IMR-90 (cell line): ENCODE measurements around the gene ATP1A2. TPM values are rescaled to one million over a fixed set of nuclear protein-coding genes. Genes with fewer than 3 reads are reported as not detected.

ENCODE experiments used
- ATAC-seq: fragments of 200-7000 bp; cut with Tn5 transposase; 2 replicates; pipeline ENCODE4 v1.9.1; 2020; ENCODE audit warnings: low read depth, mild to moderate bottlenecking, moderate library complexity
- BruUV-seq: library from RNA; stranded (reverse); fragments of 400-500 nt; replicated peaks from 2 replicates; lab custom pipeline; 2021; lab: Mats Ljungman, UMichigan
- CTCF ChIA-PET: fragments of 300-600 bp; formaldehyde crosslinking; extraction: SDS; loops from one replicate; lab custom pipeline; 2021; ENCODE audit warnings: antibody characterized with exemption; lab: Yijun Ruan, JAX
- POLR2A ChIA-PET: fragments of 300-600 bp; sonication (Branson Sonifier 250); formaldehyde crosslinking; loops from one replicate; lab custom pipeline; 2022; ENCODE audit warnings: antibody characterized with exemption; ENCODE audit not compliant: unreplicated experiment; lab: Charles Lee
- DNase-seq: peaks from one replicate; pipeline ENCODE4 v3.0.0; 2013
- H2AFZ ChIP-seq: replicated peaks from 2 replicates; pipeline ENCODE3; 2013; ENCODE audit warnings: low read length, mild to moderate bottlenecking; ENCODE audit not compliant: poor library complexity
- H2AK5ac ChIP-seq: 2 replicates; pipeline ENCODE4 v1.6.1; 2013; ENCODE audit warnings: low read depth, low read length, inconsistent platforms
- H2AK9ac ChIP-seq: replicated peaks from 2 replicates; pipeline ENCODE3; 2013; ENCODE audit warnings: mild to moderate bottlenecking, low read depth, low read length, moderate library complexity; ENCODE audit not compliant: poor library complexity
- H2BK120ac ChIP-seq: 2 replicates; pipeline ENCODE4 v1.6.1; 2013; ENCODE audit warnings: low read depth, low read length, inconsistent platforms
- H2BK15ac ChIP-seq: 3 replicates; pipeline ENCODE4 v1.6.1; 2013; ENCODE audit warnings: low read depth, low read length, inconsistent platforms
- H2BK20ac ChIP-seq: 2 replicates; pipeline ENCODE4 v1.6.1; 2013; ENCODE audit warnings: low read depth, mild to moderate bottlenecking, inconsistent platforms, low read length, moderate library complexity
- H2BK5ac ChIP-seq: 2 replicates; pipeline ENCODE4 v1.6.1; 2013; ENCODE audit warnings: mild to moderate bottlenecking, low read depth, low read length, inconsistent platforms; ENCODE audit not compliant: poor library complexity, severe bottlenecking
- H3K14ac ChIP-seq: replicated peaks from 2 replicates; pipeline ENCODE4 v1.6.1; 2013; ENCODE audit warnings: low read depth, low read length, inconsistent platforms
- H3K18ac ChIP-seq: 2 replicates; pipeline ENCODE4 v1.6.1; 2013; ENCODE audit warnings: low read depth, low read length, control low read depth
- H3K23ac ChIP-seq: 2 replicates; pipeline ENCODE4 v1.6.1; 2013; ENCODE audit warnings: low read depth, low read length, inconsistent platforms
- H3K27ac ChIP-seq: 2 replicates; pipeline ENCODE4 v1.5.1; 2013; ENCODE audit warnings: mild to moderate bottlenecking, control low read depth, low read length; ENCODE audit not compliant: insufficient read depth
- H3K27me3 ChIP-seq: 2 replicates; pipeline ENCODE4 v1.6.1; 2013; ENCODE audit warnings: low read length; ENCODE audit not compliant: control insufficient read depth, insufficient read depth
- H3K36me3 ChIP-seq: 2 replicates; pipeline ENCODE4 v1.6.1; 2013; ENCODE audit warnings: low read length, mixed read lengths; ENCODE audit not compliant: control insufficient read depth, insufficient read depth
- H3K4ac ChIP-seq: 2 replicates; pipeline ENCODE4 v1.6.1; 2013; ENCODE audit warnings: low read depth, low read length, inconsistent platforms
- H3K4me1 ChIP-seq: 2 replicates; pipeline ENCODE4 v1.6.1; 2013; ENCODE audit warnings: low read length, mixed read lengths; ENCODE audit not compliant: control insufficient read depth, insufficient read depth
- H3K4me2 ChIP-seq: 2 replicates; pipeline ENCODE4 v1.6.1; 2013; ENCODE audit warnings: low read depth, mild to moderate bottlenecking, control low read depth, low read length, moderate library complexity
- H3K4me3 ChIP-seq: 2 replicates; pipeline ENCODE4 v1.5.1; 2013; ENCODE audit warnings: low read depth, mild to moderate bottlenecking, control low read depth, low read length, moderate library complexity; ENCODE audit not compliant: insufficient read depth
- H3K56ac ChIP-seq: 2 replicates; pipeline ENCODE4 v1.6.1; 2013; ENCODE audit warnings: low read length, inconsistent platforms; ENCODE audit not compliant: insufficient read depth; ENCODE audit errors: extremely low read depth
- H3K79me1 ChIP-seq, 2 experiments: 2 replicates each; pipeline ENCODE4 v1.6.1; 2013; ENCODE audit warnings: low read length in 2 of 2, inconsistent platforms in 1 of 2, low read depth in 1 of 2
- H3K9ac ChIP-seq: 2 replicates; pipeline ENCODE4 v1.6.1; 2013; ENCODE audit warnings: low read depth, low read length, control low read depth
- H3K9me1 ChIP-seq: 2 replicates; pipeline ENCODE4 v1.6.1; 2013; ENCODE audit warnings: low read length, inconsistent platforms; ENCODE audit not compliant: insufficient read depth
- H3K9me3 ChIP-seq: 2 replicates; pipeline ENCODE4 v1.6.1; 2013; ENCODE audit warnings: low read length; ENCODE audit not compliant: control insufficient read depth, insufficient read depth
- H4K20me1 ChIP-seq: 2 replicates; pipeline ENCODE4 v1.6.1; 2013; ENCODE audit warnings: low read length, inconsistent platforms; ENCODE audit not compliant: insufficient read depth
- H4K5ac ChIP-seq: 2 replicates; pipeline ENCODE4 v1.6.1; 2013; ENCODE audit warnings: mild to moderate bottlenecking, low read depth, low read length, control low read depth
- H4K8ac ChIP-seq, 2 experiments: 2 replicates each; pipeline ENCODE4 v1.6.1; 2013; ENCODE audit warnings: low read depth in 2 of 2, low read length in 2 of 2, control low read depth in 1 of 2, inconsistent platforms in 1 of 2
- H4K91ac ChIP-seq: 2 replicates; pipeline ENCODE4 v1.6.1; 2013; ENCODE audit warnings: low read depth, low read length, inconsistent platforms; ENCODE audit not compliant: insufficient read depth
- CHD1 ChIP-seq: IDR thresholded peaks from 2 replicates; pipeline ENCODE4 v1.6.1; 2012; ENCODE audit warnings: low read depth, low read length, improper control_type of control experiment
- POLR2A ChIP-seq: IDR thresholded peaks from 2 replicates; pipeline ENCODE4 v1.6.1; 2012; ENCODE audit warnings: mild to moderate bottlenecking, low read depth, low read length
- RAD21 ChIP-seq: IDR thresholded peaks from 2 replicates; pipeline ENCODE4 v1.6.1; 2012; ENCODE audit warnings: low read length, improper control_type of control experiment
- RCOR1 ChIP-seq: IDR thresholded peaks from 2 replicates; pipeline ENCODE4 v1.6.1; 2012; ENCODE audit warnings: mild to moderate bottlenecking, low read length, improper control_type of control experiment; ENCODE audit not compliant: insufficient replicate concordance
- SMC3 ChIP-seq: fragments of 150-350 bp; IDR thresholded peaks from 2 replicates; pipeline ENCODE4 v1.6.1; 2016; ENCODE audit warnings: low read depth, mild to moderate bottlenecking, antibody characterized with exemption, low read length, moderate library complexity
- WGBS, 2 experiments: methylation state at CpG; one replicate each; pipeline versions ENCODE4 v1.1.5 to v1.1.7; 2013; ENCODE audit warnings: missing lambda C conversion rate in 2 of 2; ENCODE audit not compliant: insufficient read length in 1 of 2; ENCODE audit errors: extremely low coverage in 2 of 2; 5-methylcytosine and 5-hydroxymethylcytosine counted together
- dilution Hi-C: fragments of 300-500 bp; cut with HindIII; formaldehyde crosslinking; loops from one replicate; pipeline ENCODE4 v1.14.3; 2018; ENCODE audit warnings: low sequenced_read_pairs; ENCODE audit not compliant: unreplicated experiment
- in situ Hi-C: fragments of 300-500 bp; cut with MboI; formaldehyde crosslinking; loops from 3 replicates; pipeline ENCODE4 v1.14.3; 2019; ENCODE audit warnings: low sequenced_read_pairs, inconsistent platforms, mixed read lengths
- intact Hi-C: fragments of 100-400 bp; cut with micrococcal nuclease; formaldehyde crosslinking; loops from 2 replicates; pipeline ENCODE4 v1.10.0; 2022
- polyA plus RNA-seq, 3 experiments: library from polyadenylated mRNA; depleted of rRNA; stranded (reverse); fragments of >200 nt; gene quantifications; 2 replicates each; pipeline ENCODE4 v1.2.3, GENCODE V29; 2012; ENCODE audit warnings: low replicate concordance in 1 of 3
- total RNA-seq: library from RNA; depleted of rRNA; stranded (reverse); fragments of >200 nt; gene quantifications from 2 replicates; pipeline ENCODE4 v1.2.3, GENCODE V29; 2012

ATP1A2 gene
- total and polyA plus RNA-seq, 2 of the 4 experiments (the other 2 are of a cell fraction) = under 0.01 to 0.15 TPM

- Histone ChIP-seq H2AK9ac (no peak overlapping the region), H3K56ac (no peak overlapping the region), H3K14ac (no peak overlapping the region), H2BK5ac (no peak overlapping the region), H3K79me1 (no peaks in the 10 kb centered on the region), H2AK5ac (no peak overlapping the region), H2BK15ac (no peak overlapping the region), H3K4ac (no peak overlapping the region), H3K4me2 (no peak overlapping the region), H3K9me3 (no peaks in the 10 kb centered on the region), H3K23ac (no peak overlapping the region), H3K9me1 (no peaks in the 10 kb centered on the region), H3K4me3 (no peak overlapping the region), H3K4me1 (no peaks in the 10 kb centered on the region), H4K91ac (no peak overlapping the region), H3K27ac (no peak overlapping the region), H2AFZ (no peak overlapping the region), H4K20me1 (no peaks in the 10 kb centered on the region), H3K18ac (no peak overlapping the region), H3K36me3 (no peaks in the 10 kb centered on the region), H2BK120ac (no peak overlapping the region), H4K8ac (no peak overlapping the region), H4K5ac (no peak overlapping the region), H3K27me3 (peaks cover 44% of the 10 kb centered on the region), H3K9ac (no peak overlapping the region), H2BK20ac (no peak overlapping the region)
- CTCF ChIA-PET = no interaction called here
- POLR2A ChIA-PET = no interaction called here
- DNase-seq (no peak), ATAC-seq (no peak)
- intact Hi-C loops (no loop called here), dilution Hi-C loops (no loop called here), in situ Hi-C loops (no loop called here)
- 88% methylated on average over 1 of the region's 8 CpGs; no CpG with 5 or more reads in 1 of the 2 experiments for WGBS, 2 experiments
- BruUV-seq = no TSS peak
- no peak for TF ChIP-seq RAD21
- no peak for TF ChIP-seq POLR2A
- TF ChIP-seq RCOR1 = no peak
- no peak for TF ChIP-seq SMC3
- no peak for TF ChIP-seq CHD1
These were observed 24.3 kb downstream of the ATP1A2 start for GRCh38 chr1:160139840-160140239.
